BLaER1 treated with 17β-estradiol and CSF1 and Interleukin-3, amounts not matched to agents 10 nM and 100 nM (cell line): ENCODE data around the gene QSOX2.

Experiments used
- H3K27ac ChIP-seq, 11 experiments: shearing (Covaris generic); formaldehyde crosslinking; 2 replicates each; pipeline ENCODE4 v1.8.1; 2022
- H3K27me3 ChIP-seq, 11 experiments: shearing (Covaris generic); formaldehyde crosslinking; 2 replicates each; pipeline ENCODE4 v1.8.1; 2022
- H3K36me3 ChIP-seq, 11 experiments: shearing (Covaris generic); formaldehyde crosslinking; 2 replicates each; pipeline ENCODE4 v1.8.1; 2022
- H3K4me1 ChIP-seq, 10 experiments: shearing (Covaris generic); formaldehyde crosslinking; 2 replicates each; pipeline ENCODE4 v1.8.1; 2022
- H3K4me2 ChIP-seq, 11 experiments: shearing (Covaris generic); formaldehyde crosslinking; 2 replicates each; pipeline ENCODE4 v1.8.1; 2022
- H3K4me3 ChIP-seq, 10 experiments: shearing (Covaris generic); formaldehyde crosslinking; 2 replicates each; pipeline ENCODE4 v1.8.1; 2022
- H3K9ac ChIP-seq, 11 experiments: shearing (Covaris generic); formaldehyde crosslinking; 2 replicates each; pipeline ENCODE4 v1.8.1; 2022
- H3K9me3 ChIP-seq, 11 experiments: shearing (Covaris generic); formaldehyde crosslinking; replicated peaks in 1 of 11; 2 replicates each; pipeline ENCODE4 v1.8.1; 2022
- H4K20me1 ChIP-seq, 11 experiments: shearing (Covaris generic); formaldehyde crosslinking; 2 replicates each; pipeline ENCODE4 v1.8.1; 2022
- Cebpa-rat ChIP-seq, 11 experiments: shearing (Covaris generic); IDR thresholded peaks; 2 replicates each; pipeline ENCODE4 v1.8.1; 2022

QSOX2 gene

DNA sequence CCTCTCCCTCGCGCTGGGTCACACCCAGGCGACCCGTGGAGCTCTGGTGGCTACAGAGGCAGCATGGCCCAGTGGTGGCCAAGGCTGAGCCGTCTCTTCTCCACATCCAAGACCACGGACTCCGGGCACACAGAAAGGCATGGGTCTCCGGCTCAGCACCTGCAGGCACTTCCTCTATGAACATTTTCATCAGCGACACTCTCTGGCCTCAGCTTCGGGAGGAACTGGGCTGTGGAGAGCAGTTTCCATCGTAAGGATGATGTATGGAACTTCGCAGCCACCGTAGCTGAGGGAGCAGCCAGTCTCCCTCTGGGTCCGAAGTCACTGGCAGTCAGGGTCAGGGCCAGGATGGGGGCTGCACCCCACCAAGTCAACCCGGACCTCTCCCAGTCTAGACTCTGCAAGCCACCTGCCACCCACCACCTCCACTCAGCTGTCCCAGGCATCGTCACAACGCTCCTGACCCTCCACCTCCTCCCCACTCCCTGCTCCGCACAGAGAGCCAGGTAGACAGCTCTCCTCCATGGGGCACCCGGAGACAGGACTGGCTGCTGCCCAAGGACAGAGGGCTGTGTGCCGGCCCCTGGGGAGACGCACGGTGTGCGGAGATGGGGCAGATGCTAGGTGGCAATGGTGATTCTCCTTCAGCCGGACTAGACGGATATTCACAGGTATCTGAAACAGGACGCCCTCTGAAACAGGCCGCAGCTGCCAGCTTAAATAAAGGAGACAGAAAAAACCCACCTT is 9.7 kb downstream of the QSOX2 start:
- TF ChIP-seq Cebpa-rat (IDR thresholded peaks at IDR 0.05) = no peak
- Histone ChIP-seq H3K4me1 (peaks cover 61 to 100% (median 99%) of the 10 kb centered on the region in 10 experiments), H3K9me3 (no peaks in the 10 kb centered on the region), H3K27ac (no peak overlapping the region), H3K27me3 (peaks cover 0 to 37% (median 0%) of the 10 kb centered on the region in 11 experiments; a peak in 6 of 22 replicates), H3K36me3 (peaks cover 8 to 44% (median 38%) of the 10 kb centered on the region in 11 experiments; a peak in 20 of 22 replicates), H4K20me1 (peaks cover 45 to 100% (median 98%) of the 10 kb centered on the region in 11 experiments; a peak in 21 of 22 replicates), H3K9ac (no peak overlapping the region), H3K4me3 (no peak overlapping the region), H3K4me2 (peak overlapping the region in 9 of 11 experiments; percentile 89 to 99 (median 95); a peak in 17 of 22 replicates)

DNA sequence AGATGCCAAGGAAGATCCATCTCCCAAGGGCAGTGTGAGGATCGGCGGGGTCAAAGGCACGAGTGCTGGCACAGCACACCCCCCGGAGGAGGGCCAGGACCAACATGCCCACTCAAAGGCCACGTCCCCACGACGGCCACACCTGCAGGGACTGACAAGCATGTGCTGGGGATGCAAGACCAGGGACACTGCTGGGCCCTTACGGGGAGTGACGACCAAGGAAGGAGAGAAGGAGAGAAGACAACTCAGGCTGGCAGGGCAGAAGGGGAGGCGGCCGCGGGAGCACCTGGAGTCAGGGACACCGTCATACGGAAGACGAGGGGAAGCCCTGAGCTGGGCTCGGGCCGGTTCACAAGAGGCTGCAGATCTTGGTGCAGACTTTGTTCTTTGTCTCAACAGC is 10.4 kb downstream of the QSOX2 start:
- Histone ChIP-seq H4K20me1 (peaks cover 38 to 100% (median 98%) of the 10 kb centered on the region in 11 experiments; a peak in 21 of 22 replicates), H3K9me3 (no peaks in the 10 kb centered on the region), H3K27me3 (peaks cover 0 to 32% (median 0%) of the 10 kb centered on the region in 11 experiments; a peak in 6 of 22 replicates), H3K9ac (no peak overlapping the region), H3K4me2 (peak overlapping the region in 9 of 11 experiments; percentile 77 to 99 (median 94); a peak in 14 of 22 replicates), H3K27ac (no peak overlapping the region), H3K4me3 (no peak overlapping the region), H3K36me3 (peaks cover 8 to 50% (median 40%) of the 10 kb centered on the region in 11 experiments; a peak in 20 of 22 replicates), H3K4me1 (peaks cover 54 to 100% (median 98%) of the 10 kb centered on the region in 10 experiments)
- no peak for TF ChIP-seq Cebpa-rat (IDR thresholded peaks at IDR 0.05)

DNA sequence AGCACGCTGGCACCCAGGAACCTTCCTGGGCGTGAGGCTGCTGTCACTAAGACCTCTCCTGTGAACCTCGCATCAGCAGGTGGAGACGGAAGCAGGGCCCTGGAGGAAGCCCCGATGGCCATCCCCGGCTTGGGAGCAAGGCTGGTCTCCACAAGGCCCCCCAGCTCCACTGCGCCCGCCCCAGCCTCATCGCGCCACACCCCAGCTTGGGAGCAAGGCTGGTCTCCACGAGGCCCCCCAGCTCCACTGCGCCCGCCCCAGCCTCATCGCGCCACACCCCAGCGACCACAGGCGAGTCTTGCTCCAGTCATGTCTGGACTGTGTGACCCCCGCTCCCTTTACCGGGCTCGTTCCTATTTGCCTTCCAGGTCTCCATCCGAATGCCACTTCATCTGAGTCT is 11.0 kb downstream of the QSOX2 start:
- Histone ChIP-seq H3K9ac (no peak overlapping the region), H4K20me1 (peaks cover 34 to 100% (median 98%) of the 10 kb centered on the region in 11 experiments; a peak in 21 of 22 replicates), H3K27ac (no peak overlapping the region), H3K4me3 (no peak overlapping the region), H3K27me3 (peaks cover 0 to 32% (median 0%) of the 10 kb centered on the region in 11 experiments; a peak in 6 of 22 replicates), H3K9me3 (no peaks in the 10 kb centered on the region), H3K36me3 (peaks cover 8 to 54% (median 40%) of the 10 kb centered on the region in 11 experiments; a peak in 20 of 22 replicates), H3K4me1 (peaks cover 49 to 100% (median 97%) of the 10 kb centered on the region in 10 experiments), H3K4me2 (peak overlapping the region in 9 of 11 experiments; percentile 77 to 99 (median 94); a peak in 17 of 22 replicates)
- TF ChIP-seq Cebpa-rat (IDR thresholded peaks at IDR 0.05) = no peak

DNA sequence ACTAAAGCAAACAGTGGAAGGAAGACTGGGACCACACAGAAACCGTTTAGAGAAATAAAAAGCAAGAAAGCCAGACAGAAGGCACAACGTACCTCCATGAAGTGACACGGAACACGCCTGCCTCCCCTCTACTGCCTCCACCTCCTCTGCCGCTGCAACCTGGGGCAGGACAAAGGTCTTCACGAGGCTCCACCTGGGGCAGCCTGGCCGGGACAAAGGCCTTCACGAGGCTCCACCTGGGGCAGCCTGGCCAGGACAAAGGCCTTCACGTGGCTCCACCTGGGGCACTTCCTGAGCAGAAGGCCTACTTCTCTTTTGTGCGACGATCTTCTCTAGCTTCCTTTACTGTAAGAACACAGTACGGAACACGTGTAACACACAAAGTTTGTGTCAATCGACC is 11.7 kb downstream of the QSOX2 start:
- peak overlapping the region in 2 of 11 experiments; percentile 3 to 14; a peak in 2 of 22 replicates for H3K9ac ChIP-seq

DNA sequence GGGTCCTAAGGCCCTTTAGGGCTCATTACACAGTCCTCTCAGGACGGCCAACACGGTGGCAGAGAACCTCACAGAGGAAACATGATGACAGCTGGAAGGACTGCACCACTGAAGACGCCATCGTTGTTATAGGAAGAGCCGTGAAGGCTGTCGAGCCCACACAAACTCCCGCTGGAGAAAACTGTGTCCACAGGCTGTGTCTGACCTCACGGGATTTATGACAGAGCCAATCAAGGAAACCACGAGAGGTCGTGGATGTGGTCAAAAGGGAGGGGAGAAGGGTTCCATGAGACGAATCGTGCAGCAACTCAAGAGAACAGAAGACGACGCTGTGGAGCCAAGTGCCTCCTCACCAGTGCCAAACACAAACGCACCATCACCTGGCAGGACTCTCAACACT is 12.2 kb downstream of the QSOX2 start:
- Histone ChIP-seq H3K9ac (peak overlapping the region in 3 of 11 experiments; percentile 14 to 53 (median 40); a peak in 5 of 22 replicates), H3K4me2 (peak overlapping the region; percentile 77 to 99 (median 94)), H3K9me3 (no peaks in the 10 kb centered on the region), H3K4me1 (peaks cover 46 to 100% (median 96%) of the 10 kb centered on the region in 10 experiments), H3K27ac (no peak overlapping the region; a peak in 1 of 22 replicates), H4K20me1 (peaks cover 25 to 100% (median 98%) of the 10 kb centered on the region in 11 experiments; a peak in 21 of 22 replicates), H3K36me3 (peaks cover 8 to 54% (median 40%) of the 10 kb centered on the region in 11 experiments; a peak in 20 of 22 replicates), H3K4me3 (no peak overlapping the region; a peak in 1 of 20 replicates), H3K27me3 (peaks cover 0 to 25% (median 0%) of the 10 kb centered on the region in 11 experiments; a peak in 6 of 22 replicates)
- no peak for TF ChIP-seq Cebpa-rat (IDR thresholded peaks at IDR 0.05)

More for the DNA sequence above, 11.7 kb downstream of the QSOX2 start:
- Histone ChIP-seq H3K36me3 (peaks cover 8 to 54% (median 40%) of the 10 kb centered on the region in 11 experiments; a peak in 20 of 22 replicates), H4K20me1 (peaks cover 29 to 100% (median 98%) of the 10 kb centered on the region in 11 experiments; a peak in 21 of 22 replicates), H3K4me1 (peaks cover 46 to 100% (median 96%) of the 10 kb centered on the region in 10 experiments), H3K27me3 (peaks cover 0 to 30% (median 0%) of the 10 kb centered on the region in 11 experiments; a peak in 6 of 22 replicates), H3K27ac (no peak overlapping the region), H3K4me2 (peak overlapping the region; percentile 77 to 99 (median 94)), H3K4me3 (no peak overlapping the region), H3K9me3 (no peaks in the 10 kb centered on the region)
- no peak for TF ChIP-seq Cebpa-rat (IDR thresholded peaks at IDR 0.05)

DNA sequence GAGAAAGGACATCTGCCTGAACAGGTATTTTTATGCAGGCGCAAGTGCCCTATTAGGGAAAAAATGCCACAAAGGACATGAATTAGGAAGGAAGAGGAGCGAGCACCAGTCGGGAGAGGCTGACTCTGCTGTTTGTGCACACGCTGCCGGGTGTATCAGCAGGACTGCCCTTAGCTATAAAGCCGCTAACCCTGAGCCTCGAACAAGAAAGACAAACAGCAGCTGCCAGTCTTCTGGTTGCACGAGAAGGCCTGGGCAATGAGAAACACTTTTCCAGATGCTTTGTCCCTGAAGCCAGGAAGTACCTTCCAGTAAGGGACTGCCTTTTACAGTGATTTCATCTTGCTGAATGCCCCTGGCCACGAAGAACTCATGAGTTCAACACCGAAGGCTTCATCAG is 12.6 kb downstream of the QSOX2 start:
- Histone ChIP-seq H3K4me2 (peak overlapping the region; percentile 77 to 99 (median 94)), H3K4me3 (no peak overlapping the region; a peak in 1 of 20 replicates), H3K9ac (peak overlapping the region in 4 of 11 experiments; percentile 14 to 53 (median 32); a peak in 6 of 22 replicates), H3K27me3 (peaks cover 0 to 21% (median 0%) of the 10 kb centered on the region in 11 experiments; a peak in 6 of 22 replicates), H4K20me1 (peaks cover 20 to 100% (median 98%) of the 10 kb centered on the region in 11 experiments; a peak in 21 of 22 replicates), H3K27ac (no peak overlapping the region; a peak in 1 of 22 replicates), H3K4me1 (peaks cover 46 to 100% (median 96%) of the 10 kb centered on the region in 10 experiments), H3K36me3 (peaks cover 8 to 54% (median 40%) of the 10 kb centered on the region in 11 experiments; a peak in 20 of 22 replicates), H3K9me3 (no peaks in the 10 kb centered on the region)
- no peak for TF ChIP-seq Cebpa-rat (IDR thresholded peaks at IDR 0.05)

DNA sequence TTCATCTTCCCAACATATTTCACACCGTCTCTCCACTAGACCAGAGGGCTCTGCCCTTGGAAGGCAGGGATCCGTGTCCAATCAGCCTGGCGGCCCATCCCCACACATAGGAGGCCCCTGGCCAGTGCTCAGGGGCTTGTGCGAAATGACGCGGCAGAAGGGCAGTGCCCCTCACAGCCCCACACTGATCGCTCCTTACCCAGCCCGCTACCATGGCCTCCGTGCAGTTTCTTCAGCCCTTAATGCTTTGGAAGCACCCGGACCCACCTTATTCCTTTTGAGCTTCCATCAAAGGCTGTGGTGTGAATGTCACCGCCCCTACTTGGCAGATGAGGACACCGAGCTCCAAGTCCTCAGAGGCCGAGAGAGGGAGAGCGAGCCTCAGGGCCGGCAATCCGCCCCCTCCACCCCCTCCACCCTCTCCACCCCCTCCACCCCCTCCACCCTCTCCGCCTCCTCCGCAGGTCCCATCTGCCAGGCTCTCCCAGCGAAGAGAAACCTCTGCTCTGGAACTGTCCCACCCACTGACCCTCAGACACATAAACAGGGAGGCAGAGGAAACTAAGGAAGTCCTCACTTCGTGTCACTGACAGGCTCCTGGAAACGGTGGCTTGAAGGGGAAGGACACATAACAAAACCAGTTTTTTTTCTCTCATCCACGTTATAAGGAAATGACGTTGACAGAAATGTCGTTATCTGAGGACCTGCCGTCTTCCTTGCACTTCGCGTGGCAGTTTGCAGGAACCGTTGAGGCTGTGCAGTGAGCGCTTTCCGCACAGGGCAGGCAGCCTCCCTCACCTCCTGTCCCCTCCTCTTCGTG is 13.9 kb downstream of the QSOX2 start:
- Histone ChIP-seq H3K4me1 (peaks cover 43 to 100% (median 96%) of the 10 kb centered on the region in 10 experiments), H3K27ac (peak overlapping the region in 1 of 11 experiments; percentile 8; a peak in 2 of 22 replicates), H3K27me3 (peaks cover 0 to 14% (median 0%) of the 10 kb centered on the region in 11 experiments; a peak in 4 of 22 replicates), H3K4me3 (no peak overlapping the region), H3K9ac (peak overlapping the region in 3 of 11 experiments; percentile 24 to 53 (median 42); a peak in 4 of 22 replicates), H3K4me2 (peak overlapping the region; percentile 77 to 99 (median 94)), H4K20me1 (peaks cover 12 to 100% (median 98%) of the 10 kb centered on the region in 11 experiments; a peak in 21 of 22 replicates), H3K36me3 (peaks cover 2 to 46% (median 32%) of the 10 kb centered on the region in 11 experiments; a peak in 20 of 22 replicates), H3K9me3 (no peaks in the 10 kb centered on the region)
- no peak for TF ChIP-seq Cebpa-rat (IDR thresholded peaks at IDR 0.05)

DNA sequence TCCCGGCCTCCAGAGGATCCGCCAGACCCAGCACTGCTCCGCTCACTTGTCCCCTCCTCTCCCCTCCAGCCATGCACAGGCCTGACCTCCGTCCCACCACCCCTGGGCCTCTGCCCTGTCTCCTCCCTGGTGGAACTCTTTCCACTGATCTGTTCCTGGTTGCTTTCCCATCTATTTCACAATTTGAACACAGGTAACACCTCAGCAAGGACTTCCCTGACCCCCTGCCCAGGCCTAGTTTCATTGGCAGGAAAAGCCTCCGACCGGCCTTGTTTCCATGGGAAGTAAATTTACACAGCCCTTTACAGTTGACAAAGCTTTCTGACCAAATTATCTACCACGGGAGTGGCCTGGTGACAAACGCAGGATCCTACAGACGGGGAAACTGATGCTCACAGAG is 14.8 kb downstream of the QSOX2 start:
- Histone ChIP-seq H4K20me1 (peaks cover 3 to 100% (median 98%) of the 10 kb centered on the region in 11 experiments; a peak in 21 of 22 replicates), H3K36me3 (peaks cover 0 to 42% (median 26%) of the 10 kb centered on the region in 11 experiments; a peak in 15 of 22 replicates), H3K4me3 (no peak overlapping the region), H3K9ac (0 out of 22 replicates have a peak overlapping the region, but pooled peaks of 2 of the 11 experiments have one; percentile 13 to 15), H3K4me2 (peak overlapping the region in 6 of 11 experiments; percentile 39 to 96 (median 91); a peak in 10 of 22 replicates), H3K27ac (no peak overlapping the region), H3K4me1 (peaks cover 52 to 100% (median 96%) of the 10 kb centered on the region in 10 experiments), H3K9me3 (no peaks in the 10 kb centered on the region), H3K27me3 (peaks cover 0 to 13% (median 0%) of the 10 kb centered on the region in 11 experiments; a peak in 3 of 22 replicates)
- TF ChIP-seq Cebpa-rat (IDR thresholded peaks at IDR 0.05) = no peak
